G401 (cell line): ENCODE measurements around the gene LAPTM5. TPM values are rescaled to one million over a fixed set of nuclear protein-coding genes. Genes with fewer than 3 reads are reported as not detected.

Source experiments
- DNase-seq: peaks from one replicate; pipeline ENCODE4 v3.0.0-alpha.2; 2015; ENCODE audit warnings: low spot score
- in situ Hi-C: cut with HindIII; loops from 2 replicates; pipeline ENCODE4 v1.10.0; 2016; ENCODE audit warnings: low sequenced_read_pairs, mixed read lengths
- total RNA-seq: library from RNA; depleted of rRNA; stranded (reverse); fragments of >200 nt; shearing (Covaris generic); gene quantifications from 2 replicates; pipeline ENCODE4 v1.2.3, GENCODE V29; 2014

Gene LAPTM5
- total RNA-seq, 1 experiment from 2014 or later = not detected

GRCh38 chr1:30788580-30789387, 31.2 kb upstream of the LAPTM5 start:
- in situ Hi-C loops = no loop called here
- DNase-seq = no peak

- no peak for DNase-seq
Observed at GRCh38 chr1:30787856-30788495, 30.4 kb upstream of the LAPTM5 start.

GRCh38 chr1:30787266-30787665, 29.7 kb upstream of the LAPTM5 start:
- DNase-seq = no peak
- in situ Hi-C loops = no loop called here

More at GRCh38 chr1:30787856-30788495, 30.4 kb upstream of the LAPTM5 start:
- in situ Hi-C loops = no loop called here

- DNase-seq = no peak
- in situ Hi-C loops = no loop called here
Observed at GRCh38 chr1:30786264-30786991, 28.9 kb upstream of the LAPTM5 start.

GRCh38 chr1:30785714-30786113, 28.1 kb upstream of the LAPTM5 start:
- in situ Hi-C loops = no loop called here

GRCh38 chr1:30785181-30785580, 27.6 kb upstream of the LAPTM5 start:
- no peak for DNase-seq
- in situ Hi-C loops = no loop called here

More at GRCh38 chr1:30785714-30786113, 28.1 kb upstream of the LAPTM5 start:
- no peak for DNase-seq

GRCh38 chr1:30783256-30783915, 25.8 kb upstream of the LAPTM5 start:
- in situ Hi-C loops = no loop called here
- no peak for DNase-seq

GRCh38 chr1:30782361-30783255, 25.0 kb upstream of the LAPTM5 start:
- in situ Hi-C loops = no loop called here
- DNase-seq = peak; percentile 60

GRCh38 chr1:30781906-30782305, 24.3 kb upstream of the LAPTM5 start:
- no peak for DNase-seq
- in situ Hi-C loops = no loop called here

GRCh38 chr1:30780409-30780808, 22.8 kb upstream of the LAPTM5 start:
- in situ Hi-C loops = no loop called here
- no peak for DNase-seq

GRCh38 chr1:30779294-30780071, 21.9 kb upstream of the LAPTM5 start:
- in situ Hi-C loops = no loop called here
- DNase-seq = peak; percentile 55

- DNase-seq = no peak
- in situ Hi-C loops = no loop called here
Observed at GRCh38 chr1:30778979-30779293, 21.4 kb upstream of the LAPTM5 start.

GRCh38 chr1:30778154-30778978, 20.8 kb upstream of the LAPTM5 start:
- no peak for DNase-seq

GRCh38 chr1:30777904-30778153, 20.3 kb upstream of the LAPTM5 start:
- in situ Hi-C loops = no loop called here
- DNase-seq = no peak

More at GRCh38 chr1:30778154-30778978, 20.8 kb upstream of the LAPTM5 start:
- in situ Hi-C loops = no loop called here

- no peak for DNase-seq
- in situ Hi-C loops = no loop called here
Observed at GRCh38 chr1:30777060-30777903, 19.7 kb upstream of the LAPTM5 start.
